Stimulated activated naive CD8-positive, alpha-beta T cell treated with anti-CD3 and anti-CD28 coated beads, Interleukin-15, Interleukin-2, amounts not matched to agents 100 ng/mL and 50 ng/mL, for 24 hours (primary cell): Measurements from ENCODE around the gene ALOXE3.
"Not testable (repeated sequence)": the region's sequence is repeated elsewhere in the genome, so short reads cannot be mapped to it uniquely, and the experiment has no call there.

ENCODE experiments used
- H3K27ac Mint-ChIP-seq: one replicate; pipeline ENCODE4 v1.8.0; 2021; ENCODE audit warnings: mild to moderate bottlenecking, mixed read lengths
- H3K27me3 Mint-ChIP-seq: one replicate; pipeline ENCODE4 v1.8.0; 2021; ENCODE audit warnings: mixed read lengths
- H3K36me3 Mint-ChIP-seq: one replicate; pipeline ENCODE4 v1.8.0; 2021; ENCODE audit warnings: low read depth, mixed read lengths
- H3K4me1 Mint-ChIP-seq: one replicate; pipeline ENCODE4 v1.8.0; 2021; ENCODE audit warnings: low read depth, mixed read lengths
- H3K4me3 Mint-ChIP-seq: one replicate; pipeline ENCODE4 v1.8.0; 2021; ENCODE audit warnings: mild to moderate bottlenecking, mixed read lengths
- H3K9me3 Mint-ChIP-seq: one replicate; pipeline ENCODE4 v1.8.0; 2021; ENCODE audit warnings: mixed read lengths

The ALOXE3 gene

DNA sequence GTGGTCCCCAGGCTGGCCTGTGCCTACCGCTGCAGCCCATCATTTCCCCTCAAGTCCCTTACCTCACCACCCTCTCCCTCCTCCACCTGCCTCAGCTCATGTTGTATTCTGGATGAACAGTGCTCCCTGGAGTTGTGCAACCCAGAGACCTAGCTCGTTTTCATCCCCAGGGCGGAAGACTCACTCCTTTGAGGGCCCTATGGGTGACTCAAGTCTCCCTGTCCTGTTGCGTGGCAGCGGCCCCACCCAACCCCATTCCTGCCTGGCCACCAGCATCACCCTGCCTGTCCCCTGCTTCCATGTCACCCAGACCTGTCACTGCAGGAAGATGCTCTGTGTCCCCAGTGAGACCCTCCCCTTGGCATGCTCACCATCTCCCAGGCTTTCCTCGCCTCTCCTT, 34.1 kb downstream of the ALOXE3 start:
- peaks cover 7% of the 10 kb centered on the region for H3K27me3 Mint-ChIP-seq
- H3K4me1 Mint-ChIP-seq = peaks cover 7% of the 10 kb centered on the region
- no peaks in the 10 kb centered on the region for H3K9me3 Mint-ChIP-seq
- H3K4me3 Mint-ChIP-seq = no peak overlapping the region
- H3K27ac Mint-ChIP-seq = no peak overlapping the region
- H3K36me3 Mint-ChIP-seq = peaks cover 11% of the 10 kb centered on the region

DNA sequence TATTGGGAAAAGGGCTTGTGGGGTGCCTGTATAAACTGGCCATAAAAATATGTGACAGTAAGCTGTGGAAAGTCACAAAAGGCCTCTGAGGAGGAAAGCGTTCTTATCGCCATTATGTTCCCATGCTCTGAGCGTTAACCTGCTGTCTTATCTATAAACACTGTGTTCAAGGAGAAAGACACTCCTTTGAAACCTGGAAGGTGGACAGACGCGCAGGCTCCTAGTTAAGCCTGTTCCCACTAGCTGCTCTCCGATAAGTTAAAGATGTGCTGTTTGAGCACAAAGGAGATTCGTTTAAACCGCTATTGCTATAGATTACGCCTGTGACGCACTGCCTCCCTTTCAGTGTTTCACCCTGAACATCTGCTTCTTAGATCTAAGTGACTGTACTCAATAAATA, 36.0 kb downstream of the ALOXE3 start:
- H3K4me1 Mint-ChIP-seq = peaks cover 10% of the 10 kb centered on the region
- no peak overlapping the region for H3K4me3 Mint-ChIP-seq
- no peaks in the 10 kb centered on the region for H3K27me3 Mint-ChIP-seq
- H3K36me3 Mint-ChIP-seq = peaks cover 11% of the 10 kb centered on the region
- no peaks in the 10 kb centered on the region for H3K9me3 Mint-ChIP-seq
- no peak overlapping the region for H3K27ac Mint-ChIP-seq

DNA sequence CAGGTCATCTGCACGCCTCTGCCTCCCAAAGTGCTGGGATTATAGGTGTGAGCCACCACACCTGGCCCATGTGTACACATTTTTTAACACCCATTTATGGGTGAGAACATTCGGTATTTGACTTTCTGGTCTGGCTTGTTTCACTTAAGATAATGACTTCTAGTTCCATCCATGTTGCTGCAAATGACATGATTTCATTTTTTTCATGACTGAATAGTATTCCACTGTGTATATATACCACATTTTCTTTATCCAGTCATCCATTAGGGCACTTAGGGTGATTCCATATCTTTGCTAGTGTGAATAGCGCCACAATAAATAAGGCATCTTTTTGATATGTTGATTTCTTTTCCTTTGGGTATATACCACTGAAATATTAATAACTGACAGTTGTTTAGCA, 36.4 kb downstream of the ALOXE3 start:
- no peaks in the 10 kb centered on the region for H3K9me3 Mint-ChIP-seq
- H3K4me3 Mint-ChIP-seq = no peak overlapping the region
- H3K4me1 Mint-ChIP-seq = peaks cover 10% of the 10 kb centered on the region
- H3K27ac Mint-ChIP-seq = no peak overlapping the region
- H3K36me3 Mint-ChIP-seq = peaks cover 11% of the 10 kb centered on the region
- no peaks in the 10 kb centered on the region for H3K27me3 Mint-ChIP-seq

DNA sequence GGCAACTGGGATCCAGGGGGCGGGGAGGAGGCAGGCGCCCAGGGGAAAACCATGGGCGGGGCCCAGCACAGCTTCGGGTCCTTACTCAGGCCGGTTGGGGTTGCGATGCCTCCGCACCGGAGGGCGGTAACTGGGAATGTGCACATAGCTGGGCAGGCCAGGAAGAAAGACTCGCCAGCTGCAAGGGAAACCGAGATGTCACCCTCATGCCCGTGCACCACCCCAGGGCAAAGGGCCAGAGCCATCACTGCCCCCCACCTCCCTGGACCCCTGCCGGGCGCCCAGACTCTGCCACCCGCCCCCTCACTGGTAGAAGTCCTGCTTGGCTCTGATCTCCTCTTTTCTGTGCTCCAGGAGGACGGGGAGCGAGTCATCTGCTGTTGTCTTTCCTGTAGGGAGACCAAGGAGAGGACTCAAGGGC, 37.5 kb downstream of the ALOXE3 start:
- Mint-ChIP-seq H3K27ac (no peak overlapping the region), H3K4me1 (peaks cover 10% of the 10 kb centered on the region), H3K27me3 (no peaks in the 10 kb centered on the region), H3K36me3 (peaks cover 11% of the 10 kb centered on the region), H3K4me3 (peak overlapping the region; percentile 94), H3K9me3 (no peaks in the 10 kb centered on the region)

DNA sequence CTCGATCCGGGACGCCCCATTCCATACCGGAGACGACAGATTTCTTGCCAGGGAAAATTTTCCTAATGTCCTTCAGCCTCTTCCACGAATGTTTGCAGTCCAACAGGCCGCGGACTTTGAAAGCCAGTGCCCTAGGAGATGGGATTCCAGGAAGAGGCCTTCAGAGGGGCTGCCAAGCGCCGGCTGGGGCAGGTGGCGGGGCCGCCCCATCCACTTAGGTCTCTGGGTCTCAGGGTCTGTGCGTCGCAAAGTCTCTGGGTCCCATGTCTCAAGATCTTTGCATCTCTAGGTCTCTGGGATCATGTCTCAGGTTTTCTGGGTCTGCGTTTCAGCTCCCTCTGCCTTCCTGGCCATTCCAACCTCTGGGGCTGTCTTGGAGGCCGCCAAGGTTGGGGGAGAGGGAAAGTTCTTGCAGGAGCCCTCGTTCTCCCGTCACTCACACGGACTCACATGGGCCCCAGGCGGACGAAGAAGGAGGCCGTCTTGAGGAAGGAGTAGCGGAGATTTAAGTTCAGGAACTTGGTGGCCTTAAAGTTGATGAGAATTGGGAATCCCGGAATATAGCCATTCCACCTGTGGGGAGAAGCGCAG, 38.0 kb downstream of the ALOXE3 start:
- Mint-ChIP-seq H3K9me3 (no peaks in the 10 kb centered on the region), H3K27me3 (peaks cover 1% of the 10 kb centered on the region), H3K36me3 (peaks cover 11% of the 10 kb centered on the region), H3K4me3 (peak overlapping the region; percentile 94), H3K4me1 (peaks cover 10% of the 10 kb centered on the region), H3K27ac (peak overlapping the region; percentile 89)

DNA sequence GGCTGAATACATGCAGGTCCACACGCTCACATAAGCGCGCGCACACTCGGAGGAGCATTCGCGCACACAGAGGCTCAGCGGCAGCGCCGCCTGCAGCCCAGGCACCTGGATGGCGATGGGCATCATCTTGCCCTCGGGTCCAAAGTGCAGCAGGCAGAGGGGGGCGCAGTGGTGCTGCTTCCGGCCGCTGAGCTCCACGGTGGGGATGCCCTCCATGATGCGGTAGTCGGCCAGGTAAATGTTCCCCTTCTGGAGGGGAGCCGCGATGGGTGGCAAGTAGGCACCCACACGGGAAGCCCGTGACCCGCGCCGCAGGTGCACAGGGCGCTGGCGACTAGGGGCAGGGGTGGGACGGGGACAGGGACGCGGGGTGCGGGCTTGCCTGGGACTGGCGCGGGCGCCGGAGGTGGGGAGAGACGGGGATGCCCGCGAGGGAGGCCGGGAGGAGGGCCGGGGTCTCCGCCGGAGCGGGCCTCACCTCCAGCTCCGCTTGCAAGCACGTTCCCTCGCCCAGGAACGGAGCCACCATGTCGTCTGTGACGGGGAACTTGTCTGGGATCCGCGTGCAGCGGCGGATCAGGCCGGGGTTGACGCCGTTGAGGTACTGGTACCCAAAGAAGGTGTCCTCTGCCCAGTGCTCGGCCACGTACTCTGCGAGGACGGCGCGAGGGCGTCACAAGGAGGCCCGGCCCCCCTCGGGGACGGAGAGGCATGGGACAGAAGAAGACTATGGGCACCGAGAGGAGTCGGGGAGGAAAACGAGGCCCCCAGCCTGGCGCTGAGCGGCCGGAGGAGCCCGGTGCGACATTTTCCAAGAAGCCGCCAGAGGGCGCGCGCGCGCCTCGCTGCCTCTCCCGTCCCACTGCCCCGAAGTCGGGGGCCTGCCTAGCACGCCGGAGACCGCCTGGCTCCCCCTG, 38.8 kb downstream of the ALOXE3 start:
- H3K36me3 Mint-ChIP-seq = peaks cover 11% of the 10 kb centered on the region
- peaks cover 9% of the 10 kb centered on the region for H3K27me3 Mint-ChIP-seq
- H3K27ac Mint-ChIP-seq = peak overlapping the region; percentile 89
- no peaks in the 10 kb centered on the region for H3K9me3 Mint-ChIP-seq
- peaks cover 10% of the 10 kb centered on the region for H3K4me1 Mint-ChIP-seq
- H3K4me3 Mint-ChIP-seq = peak overlapping the region; percentile 94

DNA sequence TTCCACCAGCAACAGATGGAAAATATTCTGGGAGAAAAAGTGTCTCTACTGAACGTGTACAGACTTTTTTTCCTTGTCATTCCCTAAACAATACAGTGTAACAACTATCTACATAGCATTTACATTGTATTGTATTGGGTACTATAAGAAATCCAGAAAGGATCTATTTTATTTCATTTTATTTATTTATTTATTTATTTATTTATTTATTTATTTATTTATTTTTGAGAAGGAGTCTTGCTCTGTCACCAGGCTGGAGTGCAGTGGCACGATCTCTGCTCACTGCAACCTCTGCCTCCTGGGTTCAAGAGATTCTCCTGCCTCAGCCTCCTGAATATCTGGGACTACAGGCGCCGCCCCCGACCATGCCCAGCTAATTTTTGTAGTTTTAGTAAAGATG, 40.4 kb downstream of the ALOXE3 start:
- H3K4me1 Mint-ChIP-seq = peaks cover 24% of the 10 kb centered on the region
- not testable (repeated sequence) for H3K27ac Mint-ChIP-seq, H3K4me3 Mint-ChIP-seq, H3K9me3 Mint-ChIP-seq
- H3K27me3 Mint-ChIP-seq = peaks cover 21% of the 10 kb centered on the region
- peaks cover 11% of the 10 kb centered on the region for H3K36me3 Mint-ChIP-seq

DNA sequence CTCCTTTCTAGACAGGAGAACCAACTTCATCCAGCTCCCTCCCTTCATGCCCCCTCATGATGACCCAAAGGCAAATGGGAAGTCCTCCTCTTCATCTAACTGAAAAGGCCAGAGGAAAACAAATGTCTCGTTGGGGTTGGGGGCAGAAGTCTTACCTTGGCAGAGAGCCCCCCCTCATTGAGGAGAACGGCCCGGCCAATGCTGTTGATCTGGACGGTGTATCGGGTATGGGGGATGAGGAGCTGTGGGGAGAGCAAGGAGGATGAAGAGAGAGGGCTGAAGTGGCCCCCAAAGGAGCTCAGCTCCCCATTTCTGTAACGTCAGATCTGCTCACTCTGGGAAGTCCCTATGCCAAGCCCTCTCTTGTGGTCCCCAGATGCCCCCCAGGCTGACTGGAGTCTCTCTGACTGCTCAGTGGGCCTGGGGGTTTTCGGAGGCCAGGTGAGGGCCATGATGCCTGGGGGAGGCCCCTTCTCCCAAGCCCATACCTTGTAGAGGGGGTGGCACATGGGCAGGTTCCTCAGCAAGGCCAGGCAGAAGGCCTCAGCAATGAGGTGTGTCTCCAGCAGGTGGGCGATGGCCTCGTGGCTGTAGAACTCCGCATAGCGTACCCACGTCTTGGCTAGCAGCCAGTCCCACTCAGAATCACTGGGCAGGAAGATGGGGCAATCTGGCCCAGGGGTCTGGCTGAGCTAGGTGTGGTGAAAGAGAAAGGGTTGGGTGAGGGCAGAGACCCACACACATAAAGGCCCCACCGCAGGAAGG, 41.6 kb downstream of the ALOXE3 start:
- Mint-ChIP-seq H3K27ac (no peak overlapping the region), H3K36me3 (peaks cover 8% of the 10 kb centered on the region), H3K9me3 (no peaks in the 10 kb centered on the region), H3K4me3 (no peak overlapping the region), H3K4me1 (peaks cover 32% of the 10 kb centered on the region), H3K27me3 (peaks cover 32% of the 10 kb centered on the region)

DNA sequence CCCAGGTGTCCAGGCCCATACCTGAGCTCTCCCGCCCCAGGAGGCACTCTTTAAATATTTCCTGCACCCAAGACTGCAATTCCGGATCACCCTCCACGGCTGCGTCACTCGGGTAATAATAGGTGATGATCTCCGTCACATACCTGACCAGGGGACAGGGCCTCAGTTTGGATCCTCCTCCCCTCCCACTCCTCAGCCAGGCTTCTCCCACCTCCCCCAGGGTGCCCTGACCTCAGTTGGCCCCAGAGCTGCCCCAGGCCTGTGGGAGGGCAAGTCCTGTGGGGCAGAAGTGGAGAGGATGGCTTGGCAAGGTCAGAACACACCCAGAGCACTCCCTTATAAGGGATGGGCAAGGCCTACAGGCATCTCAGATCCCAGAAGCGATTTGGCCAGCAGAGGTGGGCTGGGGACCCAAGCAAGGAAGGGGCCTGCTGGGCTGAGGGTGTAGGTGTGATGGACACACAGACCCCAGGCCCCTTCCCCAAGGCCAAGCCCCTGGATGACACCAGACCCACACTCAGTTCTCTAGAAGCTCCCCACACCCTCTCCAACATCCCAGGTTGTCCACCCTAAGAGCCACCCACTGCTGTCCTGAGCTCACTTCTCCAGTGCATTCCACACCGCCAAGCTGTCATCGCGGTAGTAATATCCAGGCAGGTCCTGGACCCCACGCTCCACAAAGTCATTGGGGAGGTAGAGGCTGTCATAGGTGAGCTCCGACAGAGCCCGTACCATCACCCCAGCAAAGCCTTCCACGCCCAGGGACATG, 42.6 kb downstream of the ALOXE3 start:
- Mint-ChIP-seq H3K4me3 (no peak overlapping the region), H3K27ac (no peak overlapping the region), H3K9me3 (no peaks in the 10 kb centered on the region), H3K36me3 (no peaks in the 10 kb centered on the region), H3K27me3 (peaks cover 40% of the 10 kb centered on the region), H3K4me1 (peaks cover 30% of the 10 kb centered on the region)

DNA sequence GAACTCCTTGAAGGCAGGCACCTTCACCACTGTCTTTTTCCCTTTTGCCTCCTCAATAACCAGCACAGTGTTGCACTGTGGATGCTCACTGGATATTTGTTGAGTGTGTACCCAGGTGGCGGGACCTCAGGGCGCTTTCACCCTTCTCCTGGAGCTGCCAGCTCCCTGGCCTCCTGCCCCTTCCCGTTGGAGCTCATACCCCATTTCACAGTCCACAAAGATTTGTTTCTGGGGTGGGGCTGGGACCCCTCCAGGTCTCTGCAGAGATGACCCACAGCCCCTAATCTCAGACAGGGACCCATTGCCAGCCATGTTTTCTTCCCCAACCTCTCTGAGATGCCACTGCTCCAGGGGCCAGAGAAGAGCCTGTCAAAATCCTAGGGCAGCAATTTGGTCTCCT, 43.2 kb downstream of the ALOXE3 start:
- Mint-ChIP-seq H3K4me3 (no peak overlapping the region), H3K27ac (no peak overlapping the region), H3K27me3 (peaks cover 45% of the 10 kb centered on the region)

DNA sequence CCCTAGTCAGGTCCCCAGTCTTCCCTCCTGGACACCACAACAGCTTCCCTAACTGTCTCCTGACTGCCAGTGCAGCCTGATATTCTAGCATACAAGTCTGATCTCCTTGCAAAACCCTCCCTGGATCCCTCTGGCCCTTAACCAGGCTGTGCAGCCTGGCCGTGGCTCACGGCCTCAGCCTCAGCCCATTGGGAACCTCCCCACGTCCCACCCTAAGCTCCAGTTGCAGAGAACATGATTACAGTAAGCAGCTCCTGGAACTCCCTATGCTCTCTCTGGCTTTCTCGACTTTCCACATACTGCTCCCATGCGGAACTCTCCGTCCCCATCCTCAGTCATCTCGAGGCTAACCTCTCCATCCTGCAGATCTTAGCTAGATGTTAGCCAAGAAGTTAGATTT, 43.8 kb downstream of the ALOXE3 start:
- no peak overlapping the region for H3K27ac Mint-ChIP-seq

More for the DNA sequence above, 43.2 kb downstream of the ALOXE3 start:
- H3K36me3 Mint-ChIP-seq = no peaks in the 10 kb centered on the region
- no peaks in the 10 kb centered on the region for H3K9me3 Mint-ChIP-seq
- H3K4me1 Mint-ChIP-seq = peaks cover 26% of the 10 kb centered on the region

DNA sequence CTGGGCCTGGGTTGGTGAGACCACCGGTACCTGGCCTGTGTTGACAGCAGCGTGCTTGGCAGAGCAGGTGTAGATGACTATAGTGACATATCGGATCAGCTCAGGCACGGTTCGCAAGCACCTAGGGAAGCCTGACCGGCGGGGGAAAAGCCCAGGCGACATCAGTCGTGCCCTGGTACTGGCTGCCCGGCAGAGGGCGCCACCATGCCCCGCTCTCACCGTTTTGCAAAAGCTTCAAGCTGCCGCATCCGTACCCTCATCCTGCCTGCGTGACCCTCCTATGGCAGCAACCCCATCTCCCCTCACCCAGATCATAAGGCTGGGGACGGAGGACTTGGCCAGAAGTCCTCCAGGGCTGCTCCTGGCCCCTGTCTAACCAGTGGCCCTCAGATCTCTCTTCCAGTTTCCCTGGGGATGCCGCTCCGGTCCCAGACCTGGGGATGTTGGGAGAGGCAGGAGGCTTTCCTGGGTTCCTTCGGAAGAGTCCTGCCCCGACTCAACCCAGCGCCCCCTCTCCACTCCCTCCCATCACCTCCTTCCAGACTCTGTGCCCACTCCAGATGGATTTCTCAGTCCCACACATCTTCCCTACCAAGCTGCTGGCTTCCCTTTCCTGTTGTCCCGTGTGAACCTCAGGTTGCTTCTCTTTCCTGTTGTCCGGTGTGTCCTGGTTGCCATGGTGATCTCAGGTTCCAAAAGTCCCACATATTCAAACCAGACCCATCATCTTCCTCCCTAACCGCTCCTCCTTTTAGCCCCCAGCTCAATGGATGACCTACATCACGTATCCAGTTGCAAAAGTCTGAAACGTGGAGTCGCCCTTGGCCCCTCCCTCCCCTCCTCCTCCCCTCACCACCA, 44.5 kb downstream of the ALOXE3 start:
- Mint-ChIP-seq H3K4me3 (peak overlapping the region; percentile 71), H3K4me1 (peaks cover 22% of the 10 kb centered on the region), H3K36me3 (no peaks in the 10 kb centered on the region), H3K27ac (peak overlapping the region; percentile 63), H3K9me3 (no peaks in the 10 kb centered on the region), H3K27me3 (peaks cover 45% of the 10 kb centered on the region)

More for the DNA sequence above, 43.8 kb downstream of the ALOXE3 start:
- Mint-ChIP-seq H3K36me3 (no peaks in the 10 kb centered on the region), H3K9me3 (no peaks in the 10 kb centered on the region), H3K27me3 (peaks cover 45% of the 10 kb centered on the region), H3K4me1 (peaks cover 26% of the 10 kb centered on the region), H3K4me3 (no peak overlapping the region)

DNA sequence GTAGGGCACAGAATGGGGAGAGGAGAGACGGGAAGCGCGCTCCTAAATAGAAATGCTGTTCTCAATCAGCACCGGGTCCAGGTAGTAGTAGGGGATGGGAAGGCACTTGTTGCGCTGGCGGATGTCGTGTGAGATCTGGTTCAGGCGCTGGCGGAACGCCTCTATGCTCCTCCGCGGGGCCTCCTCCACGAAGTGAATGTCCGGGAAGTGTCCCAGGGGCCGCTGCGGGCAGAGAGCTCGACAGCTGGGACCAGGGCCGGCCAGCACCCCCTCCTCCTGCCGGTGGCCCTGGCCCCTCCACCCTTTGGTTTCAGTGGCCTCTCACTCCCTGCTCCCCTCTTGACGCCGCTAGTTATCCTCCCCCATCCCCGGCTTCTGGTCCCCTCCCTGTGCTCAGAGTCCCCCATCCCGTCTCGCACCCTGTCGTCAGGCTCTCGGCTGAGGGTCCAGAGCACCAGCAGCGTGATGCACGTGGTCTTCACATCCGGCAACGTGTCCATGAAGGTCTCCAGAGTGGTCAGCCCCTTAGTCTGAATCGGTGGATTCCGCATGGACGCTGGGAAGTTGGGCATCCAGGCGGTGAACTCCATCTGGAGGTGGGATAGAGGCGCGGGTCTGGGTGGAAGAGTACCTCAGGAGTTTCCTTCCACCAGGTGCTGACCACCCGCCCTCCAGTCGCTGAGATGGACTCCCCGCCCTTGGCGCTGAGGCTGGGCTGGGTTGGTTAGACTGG, 45.4 kb downstream of the ALOXE3 start:
- peak overlapping the region; percentile 37 for H3K27ac Mint-ChIP-seq

More for the DNA sequence above, 45.4 kb downstream of the ALOXE3 start:
- Mint-ChIP-seq H3K4me1 (peaks cover 22% of the 10 kb centered on the region), H3K9me3 (no peaks in the 10 kb centered on the region), H3K36me3 (no peaks in the 10 kb centered on the region), H3K4me3 (peak overlapping the region; percentile 66), H3K27me3 (peaks cover 51% of the 10 kb centered on the region)
